Natural killer cell (primary cell): ENCODE data around the gene PLA2G2F. TPM values are rescaled to one million over a fixed set of nuclear protein-coding genes. Genes with fewer than 3 reads are reported as not detected.

Experiments used
- ATAC-seq, 3 donors: fragments of 150-1000 bp in 2 of 3; fragments of 200-7000 bp in 1 of 3; cut with Tn5 transposase; 1 replicate in 1 of 3; 2 replicates in 2 of 3; pipeline ENCODE4 v1.10.0; 2021; ENCODE audit warnings: mild to moderate bottlenecking in 2 of 3, moderate library complexity in 2 of 3
- DNase-seq, 2 donors: peaks; one replicate each; pipeline versions ENCODE4 v3.0.0 to v3.0.0-alpha.2; 2013 to 2021; ENCODE audit warnings: mixed read lengths in 1 of 2
- H3K27ac ChIP-seq: one replicate; pipeline ENCODE4 v1.5.1; 2013; ENCODE audit warnings: mild to moderate bottlenecking, low read length
- H3K27me3 ChIP-seq: one replicate; pipeline ENCODE4 v1.6.1; 2013; ENCODE audit warnings: low read length; ENCODE audit not compliant: control insufficient read depth, insufficient read depth
- H3K36me3 ChIP-seq: one replicate; pipeline ENCODE4 v1.6.1; 2013; ENCODE audit warnings: low read length; ENCODE audit not compliant: control insufficient read depth, insufficient read depth
- H3K4me1 ChIP-seq: one replicate; pipeline ENCODE4 v1.6.1; 2013; ENCODE audit warnings: low read length; ENCODE audit not compliant: control insufficient read depth, insufficient read depth
- H3K4me3 ChIP-seq: one replicate; pipeline ENCODE4 v1.5.1; 2013; ENCODE audit warnings: low read length
- H3K9me3 ChIP-seq: one replicate; pipeline ENCODE4 v1.6.1; 2013; ENCODE audit warnings: low read length; ENCODE audit not compliant: control insufficient read depth, insufficient read depth
- H3K27ac Mint-ChIP-seq, 2 donors: one replicate each; pipeline ENCODE4 v1.8.0; 2022; ENCODE audit warnings: mild to moderate bottlenecking in 2 of 2, mixed read lengths in 2 of 2, moderate library complexity in 1 of 2
- H3K27me3 Mint-ChIP-seq, 2 donors: one replicate each; pipeline ENCODE4 v1.8.0; 2022; ENCODE audit warnings: low read depth in 2 of 2, mixed read lengths in 2 of 2
- H3K36me3 Mint-ChIP-seq: one replicate; pipeline ENCODE4 v1.8.0; 2022; ENCODE audit warnings: mixed read lengths
- H3K4me1 Mint-ChIP-seq, 2 donors: one replicate each; pipeline ENCODE4 v1.8.0; 2022; ENCODE audit warnings: mixed read lengths in 2 of 2
- H3K4me3 Mint-ChIP-seq: one replicate; pipeline ENCODE4 v1.8.0; 2022; ENCODE audit warnings: mild to moderate bottlenecking, moderate library complexity, mixed read lengths
- H3K9me3 Mint-ChIP-seq, 2 donors: one replicate each; pipeline ENCODE4 v1.8.0; 2022; ENCODE audit warnings: mixed read lengths in 2 of 2
- WGBS: methylation state at CpG from one replicate; pipeline ENCODE4 v1.1.7; 2013; ENCODE audit warnings: missing lambda C conversion rate; ENCODE audit not compliant: insufficient coverage; 5-methylcytosine and 5-hydroxymethylcytosine counted together
- intact Hi-C: fragments of 100-400 bp; cut with micrococcal nuclease; formaldehyde crosslinking; loops from one replicate; pipeline ENCODE4 v1.14.2; 2022
- total RNA-seq, 4 donors: library from RNA; stranded (reverse); fragments of 120-200 nt in 1 of 4; gene quantifications; one replicate each; pipeline versions ENCODE4 v1.2.3 to v1.2.4, GENCODE V29; 2013 to 2022
- TF ChIP-seq, protein P1 (sequence below): fragments of 200-600 bp; IDR thresholded peaks from one replicate; pipeline ENCODE4 v1.8.0; 2022; ENCODE audit warnings: antibody characterized with exemption

Gene PLA2G2F
- total RNA-seq, 3 donors from 2014 or later (not counting 1 experiment from before 2014, with no cell fraction given) = not detected

DNA sequence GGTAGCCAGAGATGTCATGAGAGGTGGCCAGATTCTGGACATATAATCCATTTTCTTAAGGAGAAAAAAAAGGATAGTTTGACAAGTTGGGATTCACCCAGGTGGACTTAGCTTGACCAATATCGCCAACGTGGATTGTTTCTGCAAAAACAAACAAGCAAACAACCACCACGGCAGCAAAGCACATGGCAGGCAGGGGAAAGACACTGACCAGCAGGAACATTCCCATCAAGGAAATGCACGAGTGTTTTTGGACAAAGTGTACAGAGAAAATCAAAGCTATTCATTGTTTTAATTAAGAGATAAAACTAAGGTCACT lies 56.3 kb downstream of the PLA2G2F start:
- no peaks in the 10 kb centered on the region for H3K36me3 ChIP-seq
- no peak overlapping the region for H3K4me3 ChIP-seq
- H3K4me1 ChIP-seq = peaks cover 6% of the 10 kb centered on the region
- 82% methylated on average over 4 of the region's 4 CpGs for WGBS
- DNase-seq (no peak), ATAC-seq (no peak)
- Mint-ChIP-seq H3K36me3 (no peaks in the 10 kb centered on the region), H3K4me3 (no peak overlapping the region), H3K27ac (no peak overlapping the region), H3K4me1 (no peaks in the 10 kb centered on the region), H3K27me3 (peaks cover 7 to 11% of the 10 kb centered on the region in 2 donors), H3K9me3 (no peaks in the 10 kb centered on the region)
- H3K27ac ChIP-seq = no peak overlapping the region
- intact Hi-C loops = loop anchor here (1.0 to 2.0 kb wide), 3 partner anchors 95 to 277 kb away; no protein-coding TSS in a partner anchor
- H3K9me3 ChIP-seq = no peaks in the 10 kb centered on the region
- H3K27me3 ChIP-seq = no peaks in the 10 kb centered on the region
- TF ChIP-seq, protein P1, sequence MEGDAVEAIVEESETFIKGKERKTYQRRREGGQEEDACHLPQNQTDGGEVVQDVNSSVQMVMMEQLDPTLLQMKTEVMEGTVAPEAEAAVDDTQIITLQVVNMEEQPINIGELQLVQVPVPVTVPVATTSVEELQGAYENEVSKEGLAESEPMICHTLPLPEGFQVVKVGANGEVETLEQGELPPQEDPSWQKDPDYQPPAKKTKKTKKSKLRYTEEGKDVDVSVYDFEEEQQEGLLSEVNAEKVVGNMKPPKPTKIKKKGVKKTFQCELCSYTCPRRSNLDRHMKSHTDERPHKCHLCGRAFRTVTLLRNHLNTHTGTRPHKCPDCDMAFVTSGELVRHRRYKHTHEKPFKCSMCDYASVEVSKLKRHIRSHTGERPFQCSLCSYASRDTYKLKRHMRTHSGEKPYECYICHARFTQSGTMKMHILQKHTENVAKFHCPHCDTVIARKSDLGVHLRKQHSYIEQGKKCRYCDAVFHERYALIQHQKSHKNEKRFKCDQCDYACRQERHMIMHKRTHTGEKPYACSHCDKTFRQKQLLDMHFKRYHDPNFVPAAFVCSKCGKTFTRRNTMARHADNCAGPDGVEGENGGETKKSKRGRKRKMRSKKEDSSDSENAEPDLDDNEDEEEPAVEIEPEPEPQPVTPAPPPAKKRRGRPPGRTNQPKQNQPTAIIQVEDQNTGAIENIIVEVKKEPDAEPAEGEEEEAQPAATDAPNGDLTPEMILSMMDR = peak; percentile 30

- H3K9me3 ChIP-seq = no peaks in the 10 kb centered on the region
- H3K4me1 ChIP-seq = peaks cover 6% of the 10 kb centered on the region
- no peak overlapping the region for H3K4me3 ChIP-seq
- Mint-ChIP-seq H3K9me3 (no peaks in the 10 kb centered on the region), H3K27ac (no peak overlapping the region), H3K4me3 (no peak overlapping the region), H3K4me1 (no peaks in the 10 kb centered on the region), H3K27me3 (peaks cover 9 to 14% of the 10 kb centered on the region in 2 donors), H3K36me3 (no peaks in the 10 kb centered on the region)
- DNase-seq (no peak), ATAC-seq (no peak)
- H3K27me3 ChIP-seq = no peaks in the 10 kb centered on the region
- no peaks in the 10 kb centered on the region for H3K36me3 ChIP-seq
- WGBS = 82% methylated on average over 6 of the region's 6 CpGs
- TF ChIP-seq, protein P1 = no peak
- no peak overlapping the region for H3K27ac ChIP-seq
- intact Hi-C loops = no loop called here
These were observed 58.2 kb downstream of the PLA2G2F start for GRCh38 chr1:20197329-20197791.

DNA sequence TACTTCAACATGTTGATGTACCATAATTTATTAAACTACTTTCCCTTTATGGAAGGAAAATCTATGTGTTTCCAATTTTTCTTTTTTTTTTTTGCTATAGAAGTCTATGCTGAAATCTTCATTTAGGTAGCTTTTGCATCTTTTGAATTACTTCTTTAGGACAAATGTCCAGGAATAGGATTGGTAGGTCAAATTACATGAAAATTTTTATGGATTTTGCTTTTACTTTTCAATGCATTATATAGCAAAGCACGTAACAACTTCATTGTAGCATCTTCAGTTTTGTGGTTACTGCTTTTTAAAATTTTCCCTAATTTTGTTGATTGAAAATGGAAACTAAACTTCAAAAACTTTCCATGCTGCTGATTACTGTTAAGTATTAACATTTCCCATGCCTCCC lies 59.2 kb downstream of the PLA2G2F start:
- Mint-ChIP-seq H3K4me1 (no peaks in the 10 kb centered on the region), H3K27ac (no peak overlapping the region), H3K27me3 (peaks cover 18% of the 10 kb centered on the region in 2 donors), H3K9me3 (no peaks in the 10 kb centered on the region), H3K36me3 (no peaks in the 10 kb centered on the region), H3K4me3 (no peak overlapping the region)
- DNase-seq = no peak
- no peak overlapping the region for H3K27ac ChIP-seq
- intact Hi-C loops = no loop called here
- H3K9me3 ChIP-seq = no peaks in the 10 kb centered on the region
- TF ChIP-seq, protein P1 = no peak
- whole genome bisulfite sequencing = no CpG with 5 or more reads among the region's 1 CpG
- no peak for ATAC-seq
- no peak overlapping the region for H3K4me3 ChIP-seq
- no peaks in the 10 kb centered on the region for H3K36me3 ChIP-seq
- H3K27me3 ChIP-seq = no peaks in the 10 kb centered on the region
- peaks cover 6% of the 10 kb centered on the region for H3K4me1 ChIP-seq

- peaks cover 18 to 24% of the 10 kb centered on the region in 2 donors for H3K27me3 Mint-ChIP-seq
- TF ChIP-seq, protein P1 = no peak
- ATAC-seq = no peak
- H3K4me3 ChIP-seq = no peak overlapping the region
- H3K4me1 ChIP-seq = peaks cover 6% of the 10 kb centered on the region
- DNase-seq = no peak
- no peaks in the 10 kb centered on the region for H3K9me3 Mint-ChIP-seq
- intact Hi-C loops = no loop called here
- WGBS = 57% methylated on average over 7 of the region's 7 CpGs
- H3K36me3 Mint-ChIP-seq = no peaks in the 10 kb centered on the region
- H3K27me3 ChIP-seq = no peaks in the 10 kb centered on the region
- H3K27ac Mint-ChIP-seq = no peak overlapping the region
- H3K9me3 ChIP-seq = no peaks in the 10 kb centered on the region
- no peak overlapping the region for H3K27ac ChIP-seq
- H3K4me3 Mint-ChIP-seq = no peak overlapping the region
- no peaks in the 10 kb centered on the region for H3K4me1 Mint-ChIP-seq
- no peaks in the 10 kb centered on the region for H3K36me3 ChIP-seq
These were observed 59.8 kb downstream of the PLA2G2F start for GRCh38 chr1:20198918-20199317.
